Measurements from ENCODE around the gene PRDM16. TPM values are rescaled to one million over a fixed set of nuclear protein-coding genes. Genes with fewer than 3 reads are reported as not detected.

Gene PRDM16
- total RNA-seq, 1 donor from 2014 or later, result 1.5 TPM

GRCh38 chr1:3053986-3054385 is 15.0 kb upstream of the PRDM16 start:
- no peak for DNase-seq

GRCh38 chr1:3054474-3054873 is 14.5 kb upstream of the PRDM16 start:
- no peak for DNase-seq

GRCh38 chr1:3055051-3055450 is 14.0 kb upstream of the PRDM16 start:
- no peak for DNase-seq

GRCh38 chr1:3056641-3057040 is 12.4 kb upstream of the PRDM16 start:
- DNase-seq, result no peak

- no peak for DNase-seq
Measured at GRCh38 chr1:3058263-3059030, 10.6 kb upstream of the PRDM16 start.

- no peak for DNase-seq
Measured at GRCh38 chr1:3060127-3060526, 8.9 kb upstream of the PRDM16 start.

- no peak for DNase-seq
Measured at GRCh38 chr1:3060601-3061551, 8.1 kb upstream of the PRDM16 start.

- no peak for DNase-seq
Measured at GRCh38 chr1:3061566-3061965, 7.4 kb upstream of the PRDM16 start.

GRCh38 chr1:3061981-3062615 is 6.9 kb upstream of the PRDM16 start:
- no peak for DNase-seq

- no peak for DNase-seq
Measured at GRCh38 chr1:3062616-3063378, 6.2 kb upstream of the PRDM16 start.

GRCh38 chr1:3063379-3064295 is 5.4 kb upstream of the PRDM16 start:
- DNase-seq, result no peak

- no peak for DNase-seq
Measured at GRCh38 chr1:3064296-3064850, 4.6 kb upstream of the PRDM16 start.

GRCh38 chr1:3064901-3065300 is 4.1 kb upstream of the PRDM16 start:
- DNase-seq, result no peak

- no peak for DNase-seq
Measured at GRCh38 chr1:3065396-3065795, 3.6 kb upstream of the PRDM16 start.

GRCh38 chr1:3065797-3066196 is 3.2 kb upstream of the PRDM16 start:
- no peak for DNase-seq

- no peak for DNase-seq
Measured at GRCh38 chr1:3066250-3066711, 2.7 kb upstream of the PRDM16 start.

GRCh38 chr1:3066826-3067225 is 2.2 kb upstream of the PRDM16 start:
- no peak for DNase-seq

- DNase-seq, result no peak
Measured at GRCh38 chr1:3067301-3067670, 1.7 kb upstream of the PRDM16 start.

GRCh38 chr1:3067671-3068563 is 1.1 kb upstream of the PRDM16 start:
- DNase-seq, result no peak
